ENCODE measurements around the gene NTM. TPM values are rescaled to one million over a fixed set of nuclear protein-coding genes. Genes with fewer than 3 reads are reported as not detected.

Gene NTM
- total and polyA plus RNA-seq, 2 experiments from 2014 or later: 25.9 to 49.0 TPM

GRCh38 chr11:131629925-131630540 is 259.6 kb downstream of the NTM start:
- Histone ChIP-seq H3K9ac (no peak overlapping the region), H4K20me1 (ENCODE audit: insufficient read depth) (no peaks in the 10 kb centered on the region), H3K79me2 (ENCODE audit: insufficient read depth) (no peaks in the 10 kb centered on the region), H2AFZ (no peak overlapping the region), H3K4me3 (no peak overlapping the region), H3K27me3 (replicated peaks; ENCODE audit: insufficient read depth) (no peaks in the 10 kb centered on the region), H3K27ac (no peak overlapping the region), H3K9me2 (ENCODE audit: insufficient read depth) (no peaks in the 10 kb centered on the region), H3K4me1 (ENCODE audit: insufficient read depth) (peaks cover 9% of the 10 kb centered on the region), H3K36me3 (ENCODE audit: low read depth) (no peaks in the 10 kb centered on the region), H3F3A (ENCODE audit: insufficient read depth) (0 out of 2 replicates have a peak, but pooled peaks cover 4% of the 10 kb centered on the region), H3K9me3 (ENCODE audit: low read depth) (no peaks in the 10 kb centered on the region), H3K4me2 (ENCODE audit: unreplicated experiment) (no peak overlapping the region)
- in situ Hi-C loops (cut with MboI): no loop called here
- no peak for DNase-seq
- TF ChIP-seq EZH2phosphoT487 (IDR thresholded peaks at IDR 0.05; ENCODE audit: insufficient read depth, low read depth) (no peak), EZH2 (IDR thresholded peaks at IDR 0.05; ENCODE audit: insufficient read depth, poor library complexity, severe bottlenecking) (no peak)
- 71 to 80% methylated on average over 5 of the region's 5 CpGs for WGBS, 2 experiments (ENCODE audit: low coverage in 1 of 2, low lambda C conversion rate in 2 of 2, missing lambda C conversion rate in 2 of 2)

- H3K36me3 ChIP-seq (ENCODE audit: low read depth): no peaks in the 10 kb centered on the region
- no peaks in the 10 kb centered on the region for H4K20me1 ChIP-seq (ENCODE audit: insufficient read depth)
- no peak overlapping the region for H3K4me3 ChIP-seq
- H3K27ac ChIP-seq: no peak overlapping the region
- no peaks in the 10 kb centered on the region for H3F3A ChIP-seq (ENCODE audit: insufficient read depth)
- no peaks in the 10 kb centered on the region for H3K79me2 ChIP-seq (ENCODE audit: insufficient read depth)
- TF ChIP-seq EZH2 (IDR thresholded peaks at IDR 0.05; ENCODE audit: insufficient read depth, poor library complexity, severe bottlenecking) (no peak), EZH2phosphoT487 (IDR thresholded peaks at IDR 0.05; ENCODE audit: insufficient read depth, low read depth) (no peak)
- no peak for DNase-seq
- WGBS, 2 experiments (ENCODE audit: low coverage in 1 of 2, low lambda C conversion rate in 2 of 2, missing lambda C conversion rate in 2 of 2): 78% methylated on average over 2 of the region's 2 CpGs
- peaks cover 7% of the 10 kb centered on the region; the same call in 1 of the 2 replicates for H3K4me1 ChIP-seq (ENCODE audit: insufficient read depth)
- H3K27me3 ChIP-seq (replicated peaks; ENCODE audit: insufficient read depth): no peaks in the 10 kb centered on the region
- H3K9me2 ChIP-seq (ENCODE audit: insufficient read depth): no peaks in the 10 kb centered on the region
- H2AFZ ChIP-seq: no peak overlapping the region
- H3K9ac ChIP-seq: no peak overlapping the region
- no peak overlapping the region for H3K4me2 ChIP-seq (ENCODE audit: unreplicated experiment)
- no peaks in the 10 kb centered on the region for H3K9me3 ChIP-seq (ENCODE audit: low read depth)
- in situ Hi-C loops (cut with MboI): no loop called here
Observed at GRCh38 chr11:131632971-131633370, 262.6 kb downstream of the NTM start.

- H3K79me2 ChIP-seq (ENCODE audit: insufficient read depth): no peaks in the 10 kb centered on the region
- TF ChIP-seq EZH2phosphoT487 (IDR thresholded peaks at IDR 0.05; ENCODE audit: insufficient read depth, low read depth) (no peak), EZH2 (IDR thresholded peaks at IDR 0.05; ENCODE audit: insufficient read depth, poor library complexity, severe bottlenecking) (no peak)
Observed at GRCh38 chr11:131633921-131634715, 263.7 kb downstream of the NTM start.

GRCh38 chr11:131637469-131638175 is 267.2 kb downstream of the NTM start:
- Histone ChIP-seq H3K4me2 (ENCODE audit: unreplicated experiment) (no peak overlapping the region), H3K36me3 (ENCODE audit: low read depth) (no peaks in the 10 kb centered on the region), H2AFZ (no peak overlapping the region), H3K4me3 (no peak overlapping the region), H3K9ac (no peak overlapping the region), H3K27ac (no peak overlapping the region), H4K20me1 (ENCODE audit: insufficient read depth) (no peaks in the 10 kb centered on the region), H3K4me1 (ENCODE audit: insufficient read depth) (peaks cover 7% of the 10 kb centered on the region; the same call in 1 of the 2 replicates), H3K79me2 (ENCODE audit: insufficient read depth) (no peaks in the 10 kb centered on the region), H3F3A (ENCODE audit: insufficient read depth) (no peaks in the 10 kb centered on the region), H3K9me3 (ENCODE audit: low read depth) (no peaks in the 10 kb centered on the region), H3K27me3 (replicated peaks; ENCODE audit: insufficient read depth) (no peaks in the 10 kb centered on the region), H3K9me2 (ENCODE audit: insufficient read depth) (no peaks in the 10 kb centered on the region)
- 88 to 92% methylated on average over 6 of the region's 6 CpGs for WGBS, 2 experiments (ENCODE audit: low coverage in 1 of 2, low lambda C conversion rate in 2 of 2, missing lambda C conversion rate in 2 of 2)
- DNase-seq: no peak
- TF ChIP-seq EZH2 (IDR thresholded peaks at IDR 0.05; ENCODE audit: insufficient read depth, poor library complexity, severe bottlenecking) (no peak), EZH2phosphoT487 (IDR thresholded peaks at IDR 0.05; ENCODE audit: insufficient read depth, low read depth) (no peak)
- in situ Hi-C loops (cut with MboI): no loop called here

More at GRCh38 chr11:131633921-131634715, 263.7 kb downstream of the NTM start:
- peak overlapping the region; percentile 43 for H3K4me2 ChIP-seq (ENCODE audit: unreplicated experiment)
- H2AFZ ChIP-seq: 0 out of 2 replicates have a peak overlapping the region, but pooled peaks have one; percentile 0
- H3K9me2 ChIP-seq (ENCODE audit: insufficient read depth): no peaks in the 10 kb centered on the region
- H3K27ac ChIP-seq: no peak overlapping the region
- peak overlapping the region; percentile 49 for H3K4me3 ChIP-seq
- in situ Hi-C loops (cut with MboI): no loop called here
- H3K9ac ChIP-seq: no peak overlapping the region
- DNase-seq: peak; percentile 51
- 21 to 25% methylated on average over 8 of the region's 8 CpGs for WGBS, 2 experiments (ENCODE audit: low coverage in 1 of 2, low lambda C conversion rate in 2 of 2, missing lambda C conversion rate in 2 of 2)
- H3F3A ChIP-seq (ENCODE audit: insufficient read depth): no peaks in the 10 kb centered on the region
- no peaks in the 10 kb centered on the region for H3K27me3 ChIP-seq (replicated peaks; ENCODE audit: insufficient read depth)
- H4K20me1 ChIP-seq (ENCODE audit: insufficient read depth): no peaks in the 10 kb centered on the region
- no peaks in the 10 kb centered on the region for H3K36me3 ChIP-seq (ENCODE audit: low read depth)
- H3K4me1 ChIP-seq (ENCODE audit: insufficient read depth): peaks cover 7% of the 10 kb centered on the region; the same call in 1 of the 2 replicates
- H3K9me3 ChIP-seq (ENCODE audit: low read depth): no peaks in the 10 kb centered on the region

Measured in GM23248 (cell line).